Suppressor macrophage (primary cell): ENCODE data around the gene KASH5.
"Not testable (repeated sequence)": the region's sequence is repeated elsewhere in the genome, so short reads cannot be mapped to it uniquely, and the experiment has no call there.

Experiments used
- DNase-seq, 4 experiments: peaks; one replicate each; pipeline ENCODE4 v3.0.0-alpha.2; 2020 to 2022

The KASH5 gene

DNA sequence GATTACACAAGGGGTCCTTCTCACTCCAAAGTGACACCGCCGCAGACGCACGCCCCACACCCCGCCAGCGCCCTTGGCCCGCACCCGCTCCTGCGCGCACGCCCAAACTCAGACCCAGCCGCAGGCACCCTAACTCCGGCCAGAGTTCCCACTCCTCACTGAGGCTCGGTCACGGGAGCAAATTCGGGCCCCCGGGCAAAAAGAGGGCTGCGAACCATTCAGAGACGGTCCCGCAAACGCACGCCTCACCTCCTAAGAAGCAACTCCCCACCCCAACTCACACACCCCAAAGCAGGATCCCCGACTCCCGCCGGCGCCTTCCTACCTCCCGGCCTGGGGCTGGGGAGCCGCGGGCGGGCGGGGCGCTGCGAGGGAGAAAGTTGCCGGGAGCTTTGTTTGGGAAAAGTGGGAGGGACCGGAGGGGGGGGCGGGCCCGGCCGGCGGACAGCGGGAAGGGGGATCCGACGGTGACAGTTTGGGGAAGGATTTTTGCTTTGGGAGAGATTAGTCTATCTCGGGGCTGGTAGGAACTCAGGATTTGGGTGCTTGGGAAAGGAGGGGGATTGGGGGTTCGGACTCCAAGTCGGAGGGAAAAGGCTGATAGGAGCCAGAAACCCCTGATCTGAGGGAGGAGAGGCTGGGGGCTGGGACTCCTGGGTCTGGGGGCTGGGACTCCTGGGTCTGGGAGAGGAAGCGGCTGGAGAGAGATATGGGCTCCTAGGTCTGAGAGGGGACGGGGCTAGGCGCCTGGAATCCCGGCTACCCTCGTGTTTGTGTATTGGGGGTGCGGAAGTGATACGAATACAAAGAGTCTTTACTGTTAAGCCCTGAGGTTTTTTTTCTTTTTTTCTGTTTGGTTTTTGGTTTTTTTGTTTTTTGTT, 25.8 kb upstream of the KASH5 start, which contains the start of gene TEAD2:
Gene TEAD2 (minus strand): TSS at position 369 of the 881 bp plus-strand sequence. CDS start 2,341 bp downstream, outside the sequence.
- DNase-seq: no peak

GRCh38 chr19:49362929-49363267, 25.2 kb upstream of the KASH5 start:
- peak in 3 of 4 experiments; percentile 10 to 45 (median 23) for DNase-seq

DNA sequence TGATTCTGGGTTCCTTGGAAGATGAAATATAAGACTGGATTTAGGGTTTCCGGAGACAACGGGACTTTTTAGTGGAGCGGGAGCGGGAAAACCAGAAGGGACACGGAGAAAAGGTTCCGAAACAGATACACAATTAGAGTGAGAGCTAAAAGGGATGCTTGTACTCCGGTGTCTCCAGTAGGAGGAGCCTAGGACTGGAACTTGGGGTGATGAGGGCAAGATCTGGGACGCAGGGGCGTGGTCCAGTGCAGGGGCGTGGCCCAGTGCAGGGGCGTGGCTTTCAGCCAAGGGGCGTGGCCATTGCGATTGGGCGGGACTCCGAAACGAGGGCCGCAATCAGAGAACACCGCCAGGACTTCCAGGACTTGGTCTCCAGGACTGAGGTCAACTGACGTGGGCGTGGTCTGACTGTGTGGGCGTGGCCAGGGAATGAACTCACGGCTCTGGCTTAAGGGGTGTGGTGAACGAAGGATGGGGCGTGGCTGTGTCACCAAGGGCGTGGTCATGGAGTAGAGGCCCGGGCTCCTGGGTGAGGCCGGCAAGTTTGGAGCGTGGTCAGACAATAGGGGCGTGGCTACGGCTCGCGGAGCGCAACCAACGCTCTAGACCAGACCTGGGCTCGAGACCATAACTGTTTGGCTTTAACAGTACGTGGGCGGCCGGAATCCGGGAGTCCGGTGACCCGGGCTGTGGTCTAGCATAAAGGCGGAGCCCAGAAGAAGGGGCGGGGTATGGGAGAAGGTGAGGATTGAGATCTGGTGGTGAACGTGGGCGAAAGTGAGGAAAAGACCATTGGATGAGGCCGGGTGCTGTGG, 24.6 kb upstream of the KASH5 start, which contains the start of gene DKKL1:
Gene DKKL1 (plus strand): TSS at position 610 of the 815 bp plus-strand sequence. CDS start 122 bp downstream, at position 732.
- DNase-seq: peak; percentile 94 to 97 (median 96)

GRCh38 chr19:49364083-49364737, 23.8 kb upstream of the KASH5 start:
- no peak for DNase-seq

GRCh38 chr19:49366110-49366509, 21.9 kb upstream of the KASH5 start:
- DNase-seq: peak in 2 of 4 experiments; percentile 14 to 36

GRCh38 chr19:49368711-49369358, 19.2 kb upstream of the KASH5 start:
- peak in 2 of 4 experiments; percentile 28 to 34 for DNase-seq

- DNase-seq: no peak
These were observed 16.9 kb upstream of the KASH5 start for GRCh38 chr19:49371184-49371583.

DNA sequence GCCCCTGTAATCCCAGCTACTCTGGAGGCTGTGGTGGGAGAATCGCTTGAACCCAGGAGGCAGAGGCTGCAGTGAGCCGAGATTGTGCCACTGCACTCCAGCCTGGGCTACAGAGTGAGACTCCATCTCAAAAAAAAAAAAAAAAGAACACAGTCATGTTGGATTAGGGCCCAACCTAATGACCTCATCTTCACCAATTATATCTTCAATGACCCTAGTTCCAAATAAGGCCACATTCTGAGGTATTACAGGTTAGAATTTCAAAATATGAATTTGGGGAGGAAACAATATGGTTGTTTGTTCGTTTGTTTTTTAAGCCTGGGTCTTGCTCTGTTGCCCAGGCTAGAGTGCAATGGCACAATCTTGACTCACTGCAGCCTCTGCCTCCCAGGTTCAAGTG, 14.9 kb upstream of the KASH5 start:
- DNase-seq: not testable (repeated sequence)

DNA sequence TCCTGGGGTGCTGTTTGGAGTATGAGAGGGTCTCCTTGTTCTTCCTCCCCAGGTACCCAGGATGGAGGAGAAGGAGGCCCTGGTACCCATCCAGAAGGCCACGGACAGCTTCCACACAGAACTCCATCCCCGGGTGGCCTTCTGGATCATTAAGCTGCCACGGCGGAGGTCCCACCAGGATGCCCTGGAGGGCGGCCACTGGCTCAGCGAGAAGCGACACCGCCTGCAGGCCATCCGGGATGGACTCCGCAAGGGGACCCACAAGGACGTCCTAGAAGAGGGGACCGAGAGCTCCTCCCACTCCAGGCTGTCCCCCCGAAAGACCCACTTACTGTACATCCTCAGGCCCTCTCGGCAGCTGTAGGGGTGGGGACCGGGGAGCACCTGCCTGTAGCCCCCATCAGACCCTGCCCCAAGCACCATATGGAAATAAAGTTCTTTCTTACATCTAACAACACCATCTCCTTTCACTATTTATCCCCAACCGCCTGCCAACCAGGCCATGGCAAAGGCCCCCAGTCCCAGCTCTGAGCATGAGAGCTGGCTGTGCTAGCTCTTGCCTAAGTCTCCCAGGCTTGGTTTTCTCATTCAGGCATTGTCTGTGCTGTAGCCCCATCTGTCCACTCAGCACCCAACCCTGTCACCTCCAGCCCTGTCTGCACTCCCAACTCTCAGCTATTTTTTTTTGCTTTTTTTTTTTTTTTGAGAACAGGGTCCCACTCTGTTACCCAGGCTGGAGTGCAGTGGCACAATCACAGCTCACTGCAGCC, 13.2 kb upstream of the KASH5 start:
- DNase-seq: no peak

DNA sequence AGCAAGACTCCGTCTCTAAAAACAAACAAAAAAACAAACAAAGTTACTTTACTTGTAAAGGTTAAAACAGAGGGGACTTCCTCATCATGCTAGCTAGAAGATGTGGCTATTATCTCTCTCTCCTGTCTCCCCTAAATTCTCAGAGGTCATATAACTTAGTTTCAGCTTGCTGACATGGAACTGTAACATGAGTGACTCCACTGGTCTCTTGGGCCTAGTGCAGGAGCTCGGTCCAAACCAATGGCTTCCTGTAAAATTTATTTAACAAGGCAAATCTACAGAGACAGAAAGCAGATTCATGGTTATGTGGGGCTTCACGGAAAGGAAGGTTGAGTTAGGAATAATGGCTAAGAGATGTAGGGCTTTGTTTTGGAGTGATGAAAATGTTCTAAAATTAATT, 9.5 kb upstream of the KASH5 start:
- DNase-seq: no peak

DNA sequence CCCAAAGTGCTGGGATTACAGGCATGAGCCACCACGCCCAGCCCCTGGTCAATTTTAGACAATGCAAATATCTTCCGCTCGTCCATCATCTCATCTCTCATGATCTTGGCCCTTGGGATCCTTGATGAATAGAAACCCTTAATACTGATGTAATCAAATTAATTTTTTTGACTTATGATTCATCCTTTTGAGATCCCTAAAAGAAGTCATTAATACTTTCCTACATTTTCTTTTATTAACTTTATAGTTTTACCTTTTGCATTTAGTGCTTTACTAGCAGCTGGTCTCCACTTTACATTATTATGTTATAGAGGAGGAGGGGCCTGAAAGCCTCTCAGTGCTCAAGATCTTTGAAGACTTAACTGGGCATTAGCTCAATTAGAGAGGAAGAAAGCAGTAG, 7.7 kb upstream of the KASH5 start:
- no peak for DNase-seq

DNA sequence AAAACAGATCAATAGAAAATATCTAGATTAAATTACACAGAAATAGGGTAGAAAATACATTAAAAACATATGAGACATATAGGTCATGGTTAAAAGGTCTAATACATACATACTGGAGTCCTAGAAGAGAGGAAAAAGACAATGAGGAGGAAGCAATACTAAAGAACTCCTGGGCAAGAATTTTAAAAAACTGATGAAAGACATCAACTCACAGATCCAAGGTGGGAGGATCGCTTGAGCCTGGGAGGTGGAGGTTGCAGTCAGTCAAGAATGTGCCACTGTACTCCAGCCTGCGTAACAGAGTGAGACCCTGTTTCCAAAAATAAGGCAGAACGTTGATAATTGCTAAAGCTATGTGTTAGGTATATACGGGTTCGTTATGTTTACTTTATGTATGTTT, 5.4 kb upstream of the KASH5 start:
- no peak for DNase-seq

DNA sequence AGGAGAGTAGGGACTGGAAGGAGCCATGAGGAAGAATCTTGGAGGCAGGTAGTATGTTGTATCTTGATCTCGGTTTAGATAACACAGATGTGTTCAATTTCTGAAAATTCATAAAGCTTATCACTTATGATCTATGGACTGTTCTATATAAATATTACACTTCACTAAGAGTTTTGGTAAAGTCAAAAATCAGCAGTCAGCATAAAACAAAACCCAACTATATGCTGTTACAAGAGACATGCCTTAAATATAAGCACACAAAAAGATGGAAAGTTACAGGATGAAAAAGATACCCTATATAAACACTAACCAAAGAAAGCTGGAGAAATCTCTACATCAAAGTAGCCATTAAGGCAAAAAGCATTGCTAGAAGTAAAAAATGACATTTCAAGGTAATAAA, 4.5 kb upstream of the KASH5 start:
- DNase-seq: no peak

DNA sequence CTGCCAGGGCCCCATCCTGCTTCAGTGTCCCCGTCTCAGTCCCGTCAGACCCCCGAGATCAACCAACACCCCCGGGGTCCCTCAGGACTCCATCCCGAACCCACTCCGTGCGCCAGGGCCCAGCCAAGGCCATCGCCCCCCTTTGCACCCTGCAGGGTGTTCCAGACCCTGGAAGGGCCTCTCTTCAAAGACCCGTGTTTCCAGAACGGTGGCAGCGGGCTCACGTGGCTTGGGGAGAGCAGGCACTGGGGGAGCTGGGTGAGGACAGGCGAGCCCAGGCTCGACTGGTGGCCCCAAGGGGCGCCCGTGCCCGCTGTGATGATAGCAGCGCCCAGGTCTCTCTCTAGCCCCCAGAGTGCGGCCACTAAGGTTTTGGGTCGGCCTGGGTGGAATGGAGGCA, 1.4 kb downstream of the KASH5 start:
- no peak for DNase-seq

- no peak for DNase-seq
These were observed 2.3 kb downstream of the KASH5 start for GRCh38 chr19:49390131-49390928.

- no peak for DNase-seq
These were observed 2.9 kb downstream of the KASH5 start for GRCh38 chr19:49390929-49391359.

- DNase-seq: peak; percentile 78 to 90 (median 85)
These were observed 3.7 kb downstream of the KASH5 start for GRCh38 chr19:49391581-49392399.

DNA sequence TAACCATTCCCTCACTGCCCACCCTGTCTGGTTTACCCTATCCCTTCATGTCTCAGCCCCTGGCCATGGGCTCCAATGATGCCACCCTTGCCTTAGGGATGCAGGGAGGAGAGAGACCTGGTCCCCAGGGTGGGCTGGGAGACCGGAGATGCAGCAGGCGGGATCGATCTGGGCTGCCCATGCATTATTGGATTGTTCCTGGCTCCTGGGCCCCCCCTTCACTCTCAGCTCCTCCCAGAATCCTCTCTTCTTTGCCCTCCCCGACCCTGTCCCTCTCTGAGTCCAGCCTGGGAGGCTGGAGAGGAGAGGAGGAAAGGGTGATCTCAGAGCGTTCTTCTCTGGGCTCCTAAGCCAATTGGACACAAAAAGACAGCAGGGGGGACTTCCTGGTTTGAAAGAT, 5.8 kb downstream of the KASH5 start:
- no peak for DNase-seq

- peak in 1 of 4 experiments; percentile 38 for DNase-seq
These were observed 7.7 kb downstream of the KASH5 start for GRCh38 chr19:49395581-49396407.
